ENCODE results near the gene HOXC12.

The HOXC12 gene

GRCh38 chr12:53996240-53997203, 41.8 kb downstream of the HOXC12 start:
- no peak for DNase-seq (ENCODE audit: low read depth in 3 of 3)

GRCh38 chr12:53997204-53998109, 42.8 kb downstream of the HOXC12 start:
- no peak for DNase-seq (ENCODE audit: low read depth in 3 of 3)

- DNase-seq (ENCODE audit: low read depth in 3 of 3): no peak
These were observed 43.6 kb downstream of the HOXC12 start for GRCh38 chr12:53998110-53998899.

GRCh38 chr12:53998900-53999236, 44.2 kb downstream of the HOXC12 start:
- no peak for DNase-seq (ENCODE audit: low read depth in 3 of 3)

GRCh38 chr12:53999559-54000115, 44.9 kb downstream of the HOXC12 start:
- DNase-seq (ENCODE audit: low read depth in 3 of 3): no peak

GRCh38 chr12:54000116-54001114, 45.7 kb downstream of the HOXC12 start, which contains the start of gene HOXC9:
Gene HOXC9, plus strand, starts transcription at chr12:54000161. Its CDS starts 28 bp downstream, at chr12:54000189.
- no peak for DNase-seq (ENCODE audit: low read depth in 3 of 3)

GRCh38 chr12:54001283-54002187, 46.8 kb downstream of the HOXC12 start:
- DNase-seq (ENCODE audit: low read depth in 3 of 3): no peak

- no peak for DNase-seq (ENCODE audit: low read depth in 3 of 3)
These were observed 47.7 kb downstream of the HOXC12 start for GRCh38 chr12:54002278-54002914.

- no peak for DNase-seq (ENCODE audit: low read depth in 3 of 3)
These were observed 48.2 kb downstream of the HOXC12 start for GRCh38 chr12:54002915-54003389.

GRCh38 chr12:54003625-54004024, 48.9 kb downstream of the HOXC12 start:
- no peak for DNase-seq (ENCODE audit: low read depth in 3 of 3)

GRCh38 chr12:54004063-54004840, 49.5 kb downstream of the HOXC12 start:
- DNase-seq (ENCODE audit: low read depth in 3 of 3): no peak

GRCh38 chr12:54004841-54005530, 50.3 kb downstream of the HOXC12 start:
- no peak for DNase-seq (ENCODE audit: low read depth in 3 of 3)

- DNase-seq (ENCODE audit: low read depth in 3 of 3): no peak
These were observed 50.8 kb downstream of the HOXC12 start for GRCh38 chr12:54005531-54005852.

GRCh38 chr12:54005853-54006558, 51.3 kb downstream of the HOXC12 start:
- peak; percentile 65 to 84 (median 75) for DNase-seq (ENCODE audit: low read depth in 3 of 3)

- no peak for DNase-seq (ENCODE audit: low read depth in 3 of 3)
These were observed 52.0 kb downstream of the HOXC12 start for GRCh38 chr12:54006559-54007220.
